Glomerular visceral epithelial cell (primary cell): Measurements from ENCODE around the gene MORN5.

Source experiments
- DNase-seq: peaks from one replicate; pipeline ENCODE4 v3.0.0-alpha.2; 2016; ENCODE audit errors: extremely low spot score

MORN5 gene

GRCh38 chr9:122124528-122124927 lies 35.2 kb upstream of the MORN5 start:
- DNase-seq, result no peak

GRCh38 chr9:122125158-122125508 lies 34.6 kb upstream of the MORN5 start:
- DNase-seq, result peak; percentile 80

GRCh38 chr9:122125509-122126330 lies 34.0 kb upstream of the MORN5 start:
- peak; percentile 37 for DNase-seq

GRCh38 chr9:122126331-122127261 lies 33.1 kb upstream of the MORN5 start:
- DNase-seq, result peak; percentile 56

GRCh38 chr9:122127396-122127798 lies 32.3 kb upstream of the MORN5 start:
- DNase-seq, result no peak

GRCh38 chr9:122128007-122128968 lies 31.4 kb upstream of the MORN5 start:
- DNase-seq, result no peak

GRCh38 chr9:122128969-122129343 lies 30.8 kb upstream of the MORN5 start:
- no peak for DNase-seq

- DNase-seq, result no peak
These were observed 29.7 kb upstream of the MORN5 start for GRCh38 chr9:122129969-122130368.

- DNase-seq, result no peak
These were observed 28.9 kb upstream of the MORN5 start for GRCh38 chr9:122130837-122131236.

GRCh38 chr9:122131401-122132001 lies 28.2 kb upstream of the MORN5 start:
- DNase-seq, result no peak

- DNase-seq, result no peak
These were observed 27.2 kb upstream of the MORN5 start for GRCh38 chr9:122132539-122132938.

GRCh38 chr9:122133263-122133983 lies 26.3 kb upstream of the MORN5 start:
- DNase-seq, result no peak

- no peak for DNase-seq
These were observed 25.6 kb upstream of the MORN5 start for GRCh38 chr9:122133984-122134535.

- no peak for DNase-seq
These were observed 24.7 kb upstream of the MORN5 start for GRCh38 chr9:122134822-122135528.

- DNase-seq, result no peak
These were observed 24.2 kb upstream of the MORN5 start for GRCh38 chr9:122135529-122135859.

GRCh38 chr9:122138560-122139268 lies 21.0 kb upstream of the MORN5 start:
- no peak for DNase-seq

GRCh38 chr9:122140368-122141193 lies 19.1 kb upstream of the MORN5 start:
- no peak for DNase-seq

- DNase-seq, result no peak
These were observed 18.0 kb upstream of the MORN5 start for GRCh38 chr9:122141671-122142070.
